ENCODE measurements around the gene RIPK3. TPM values are rescaled to one million over a fixed set of nuclear protein-coding genes. Genes with fewer than 3 reads are reported as not detected.

RIPK3 gene
- total and polyA plus RNA-seq, 2 of the 8 experiments (the other 6 are each of a cell fraction or from before 2014, with no cell fraction given), result 0.24 to 0.39 TPM

- no peak within 1 kb of the TSS for H2AFZ ChIP-seq (ENCODE audit: low read length)
- H3K4me3 ChIP-seq (ENCODE audit: extremely low read depth in 1 of 4, insufficient read depth in 2 of 4, low read depth in 3 of 4, low read length in 4 of 4), result no peak within 1 kb of the TSS
- no peak within 1 kb of the TSS for H3K23ac ChIP-seq (ENCODE audit: insufficient read length)
- H4K8ac ChIP-seq (ENCODE audit: extremely low read depth, insufficient read depth, low read length), result no peak within 1 kb of the TSS
- ChIA-PET CTCF (ENCODE audit: partially characterized antibody) (interaction anchor here (0.6 to 15.8 kb wide), 48 partner anchors 9 to 819 kb away, joined by 3 to 173 read pairs (median 4); partner anchors contain the start of genes ADCY4, CBLN3, CHMP4A and DHRS1), POLR2A (ENCODE audit: partially characterized antibody) (interaction anchor here (0.6 to 3.0 kb wide), 18 partner anchors 9 to 223 kb away, joined by 3 to 18 read pairs (median 4); partner anchors contain the start of genes ADCY4, DHRS1, MDP1 and NOP9)
- no peak within 1 kb of the TSS for H2BK20ac ChIP-seq (ENCODE audit: low read length)
- H2BK15ac ChIP-seq (ENCODE audit: low read length), result no peak within 1 kb of the TSS
- peak in 1 of 2 experiments; percentile 86 for DNase-seq (ENCODE audit: low read depth in 1 of 2, low spot score in 2 of 2)
- H3K9me3 ChIP-seq (ENCODE audit: insufficient read depth in 2 of 2, low read depth in 1 of 2, low read length in 1 of 2), result no peaks in the 10 kb centered on the region
- H2AK5ac ChIP-seq (ENCODE audit: low read depth, low read length), result no peak within 1 kb of the TSS
- H3K9ac ChIP-seq (replicated peaks in 1 of 4; ENCODE audit: extremely low read depth in 1 of 4, low read depth in 3 of 4, low read length in 3 of 4), result no peak within 1 kb of the TSS
- H3K56ac ChIP-seq (replicated peaks; ENCODE audit: insufficient read length, low read depth, low read length), result no peak within 1 kb of the TSS
- no peak within 1 kb of the TSS for H2BK120ac ChIP-seq (replicated peaks; ENCODE audit: low read depth, low read length)
- H4K91ac ChIP-seq (replicated peaks; ENCODE audit: insufficient read length, low read length), result no peak within 1 kb of the TSS
- H3K18ac ChIP-seq (ENCODE audit: extremely low read depth, low read length), result no peak within 1 kb of the TSS
- H3K79me1 ChIP-seq (ENCODE audit: low read depth, low read length), result no peaks in the 10 kb centered on the region
- peaks cover 2 to 6% of the 10 kb centered on the region in 2 experiments for H4K20me1 ChIP-seq (replicated peaks in 1 of 2; ENCODE audit: control insufficient read depth in 1 of 2, insufficient read depth in 2 of 2, low read length in 2 of 2)
- no peak within 1 kb of the TSS for H3K4me2 ChIP-seq (ENCODE audit: insufficient read depth in 1 of 2, low read depth in 2 of 2, low read length in 2 of 2)
- no peaks in the 10 kb centered on the region for H3K4me1 ChIP-seq (replicated peaks in 1 of 4; ENCODE audit: control insufficient read depth in 3 of 4, insufficient read depth in 4 of 4, low read length in 3 of 4)
- H4K5ac ChIP-seq (ENCODE audit: insufficient read length, low read depth, low read length), result no peak within 1 kb of the TSS
- H2BK5ac ChIP-seq (ENCODE audit: low read depth, low read length), result no peak within 1 kb of the TSS
- 72% methylated on average over 6 of the region's 6 CpGs; no CpG with 5 or more reads in 1 of the 2 experiments for WGBS, 2 experiments (ENCODE audit: extremely low coverage in 1 of 2, insufficient coverage in 1 of 2, insufficient read length in 1 of 2, insufficient replicate concordance in 2 of 2, low coverage in 1 of 2, low lambda C conversion rate in 2 of 2, missing lambda C conversion rate in 1 of 2)
- no peak within 1 kb of the TSS for H3K14ac ChIP-seq (ENCODE audit: insufficient read length)
- no peaks in the 10 kb centered on the region for H3K79me2 ChIP-seq (ENCODE audit: control insufficient read depth in 1 of 2, insufficient read depth in 2 of 2, low read length in 2 of 2)
- H3K27ac ChIP-seq (ENCODE audit: low read depth, low read length), result no peak within 1 kb of the TSS
- H3K27me3 ChIP-seq (replicated peaks in 1 of 4; ENCODE audit: control insufficient read depth in 3 of 4, extremely low read depth in 1 of 4, insufficient read depth in 3 of 4, low read length in 3 of 4), result no peaks in the 10 kb centered on the region
- no peak within 1 kb of the TSS for H3K4ac ChIP-seq (replicated peaks; ENCODE audit: insufficient read length, low read depth, low read length)
- H3K23me2 ChIP-seq (ENCODE audit: low read depth, low read length), result peaks cover 1% of the 10 kb centered on the region; the same call in 1 of the 2 replicates
- H2BK12ac ChIP-seq (ENCODE audit: low read depth, low read length), result no peak within 1 kb of the TSS
- no peak for FAIRE-seq
- peaks cover 20 to 37% (median 28%) of the 10 kb centered on the region in 4 experiments for H3K36me3 ChIP-seq (ENCODE audit: control insufficient read depth in 2 of 4, insufficient read depth in 4 of 4, low read length in 3 of 4)
- TF ChIP-seq KDM5A (IDR thresholded peaks at IDR 0.05; ENCODE audit: low read length) (no peak), YY1 (IDR thresholded peaks at IDR 0.05; ENCODE audit: low read depth, low read length) (0 out of 2 replicates have a peak, but pooled peaks have one; percentile 34), RAD21 (IDR thresholded peaks at IDR 0.05 in 1 of 2, conservative IDR thresholded peaks at IDR 0.05 in 1 of 2; ENCODE audit: low read depth in 2 of 2, low read length in 2 of 2) (peak; percentile 45 to 64; a peak in 3 of 4 replicates), POLR2AphosphoS5 (IDR thresholded peaks at IDR 0.05; ENCODE audit: low read depth, low read length) (no peak), EGR1 (IDR thresholded peaks at IDR 0.05; ENCODE audit: borderline replicate concordance, low read depth, low read length) (no peak)
Observed at GRCh38 chr14:24307575-24308341, 32.0 kb downstream of the RIPK3 start, which contains the start of gene CIDEB. Gene CIDEB (minus strand): TSS chr14:24307977. CDS start chr14:24307858, 119 bp downstream.
